ENCODE data around the gene NEK10. TPM values are rescaled to one million over a fixed set of nuclear protein-coding genes. Genes with fewer than 3 reads are reported as not detected.

Gene NEK10
- total RNA-seq, 4 donors from 2014 or later, result 4.0 to 6.0 (median 5.4) TPM

DNA sequence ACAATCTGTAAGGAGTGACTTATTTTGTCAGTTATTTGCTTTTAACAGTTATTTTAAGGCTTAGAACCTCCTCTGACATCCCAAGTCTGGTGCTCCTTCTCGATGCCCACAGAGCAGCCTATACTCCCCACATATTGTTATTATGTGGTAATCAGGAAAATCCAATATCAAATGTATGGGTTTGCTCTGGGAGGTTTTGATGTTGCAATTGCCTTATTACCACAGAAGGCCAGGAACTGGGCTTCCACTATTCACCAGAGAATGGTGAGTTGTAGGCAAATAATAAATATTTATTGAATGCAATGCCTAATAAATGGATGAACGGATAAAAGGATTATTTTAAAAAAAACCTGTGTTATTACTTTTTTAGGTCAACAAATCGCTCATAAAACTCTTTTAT lies 12.2 kb downstream of the NEK10 start:
- DNase-seq, result no peak
- Histone ChIP-seq H3K4me1 (peaks cover 0 to 31% (median 12%) of the 10 kb centered on the region in 4 donors), H3K9me3 (no peaks in the 10 kb centered on the region), H3K4me3 (no peak overlapping the region), H3K36me3 (no peaks in the 10 kb centered on the region), H3K27me3 (no peaks in the 10 kb centered on the region), H3K27ac (no peak overlapping the region)
- TF ChIP-seq, protein P1, sequence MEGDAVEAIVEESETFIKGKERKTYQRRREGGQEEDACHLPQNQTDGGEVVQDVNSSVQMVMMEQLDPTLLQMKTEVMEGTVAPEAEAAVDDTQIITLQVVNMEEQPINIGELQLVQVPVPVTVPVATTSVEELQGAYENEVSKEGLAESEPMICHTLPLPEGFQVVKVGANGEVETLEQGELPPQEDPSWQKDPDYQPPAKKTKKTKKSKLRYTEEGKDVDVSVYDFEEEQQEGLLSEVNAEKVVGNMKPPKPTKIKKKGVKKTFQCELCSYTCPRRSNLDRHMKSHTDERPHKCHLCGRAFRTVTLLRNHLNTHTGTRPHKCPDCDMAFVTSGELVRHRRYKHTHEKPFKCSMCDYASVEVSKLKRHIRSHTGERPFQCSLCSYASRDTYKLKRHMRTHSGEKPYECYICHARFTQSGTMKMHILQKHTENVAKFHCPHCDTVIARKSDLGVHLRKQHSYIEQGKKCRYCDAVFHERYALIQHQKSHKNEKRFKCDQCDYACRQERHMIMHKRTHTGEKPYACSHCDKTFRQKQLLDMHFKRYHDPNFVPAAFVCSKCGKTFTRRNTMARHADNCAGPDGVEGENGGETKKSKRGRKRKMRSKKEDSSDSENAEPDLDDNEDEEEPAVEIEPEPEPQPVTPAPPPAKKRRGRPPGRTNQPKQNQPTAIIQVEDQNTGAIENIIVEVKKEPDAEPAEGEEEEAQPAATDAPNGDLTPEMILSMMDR (IDR thresholded peaks at IDR 0.05), result no peak
- TF ChIP-seq POLR2A (IDR thresholded peaks at IDR 0.05), result no peak

DNA sequence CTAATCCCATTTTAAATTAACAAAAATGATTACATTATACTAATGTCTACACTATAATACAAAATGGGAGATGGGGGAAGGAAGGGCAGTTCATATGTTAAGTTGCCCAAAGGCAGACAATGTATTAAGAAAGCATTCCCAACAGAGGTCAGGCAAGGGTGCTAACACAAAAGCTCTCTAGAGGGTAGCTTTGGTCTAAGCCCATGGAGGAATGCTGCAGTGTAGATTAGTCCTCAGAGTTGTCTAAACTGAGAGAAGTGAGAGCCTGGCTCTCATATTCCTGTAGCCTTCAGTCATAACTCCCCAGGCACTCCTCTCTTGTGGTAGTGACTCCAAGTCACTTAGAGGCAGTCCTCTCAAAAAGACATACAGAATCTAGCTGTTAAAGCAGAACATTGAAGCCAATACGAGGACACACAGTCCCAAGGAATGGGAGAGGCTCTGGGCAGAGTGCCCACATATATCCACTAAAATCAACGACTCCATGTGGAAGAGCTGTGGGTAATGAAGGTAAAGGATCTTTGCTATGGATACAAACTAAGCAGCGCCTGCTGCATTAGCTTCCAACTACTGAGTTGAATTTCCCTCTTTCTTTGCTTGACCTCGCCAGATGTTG lies 14.5 kb downstream of the NEK10 start:
- Histone ChIP-seq H3K27me3 (no peaks in the 10 kb centered on the region), H3K4me3 (no peak overlapping the region), H3K36me3 (no peaks in the 10 kb centered on the region), H3K9me3 (no peaks in the 10 kb centered on the region), H3K4me1 (peaks cover 0 to 18% (median 5%) of the 10 kb centered on the region in 4 donors), H3K27ac (no peak overlapping the region)
- DNase-seq, result no peak
- TF ChIP-seq, protein P1 (IDR thresholded peaks at IDR 0.05), result no peak
- TF ChIP-seq POLR2A (IDR thresholded peaks at IDR 0.05), result no peak

DNA sequence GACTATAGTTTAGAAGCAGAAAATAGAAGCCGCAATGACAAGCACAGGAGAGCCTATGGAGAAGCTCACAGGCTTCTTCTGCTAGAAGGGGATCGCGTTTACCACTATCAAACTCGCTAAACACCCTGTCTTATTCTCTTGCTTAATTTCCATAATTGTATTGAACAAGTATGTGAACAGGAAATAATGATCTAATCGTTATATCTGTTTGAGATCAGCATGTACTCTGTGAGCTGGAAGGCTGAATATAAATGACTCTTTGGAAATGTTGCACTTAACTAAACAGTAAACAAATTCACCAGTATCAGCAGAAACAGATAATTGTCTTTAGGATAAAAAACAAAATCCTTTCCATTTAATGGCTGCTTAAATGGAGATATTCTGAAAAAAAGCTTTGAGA lies 15.0 kb downstream of the NEK10 start:
- H3K36me3 ChIP-seq, result no peaks in the 10 kb centered on the region
- H3K9me3 ChIP-seq, result no peaks in the 10 kb centered on the region
- no peak overlapping the region for H3K4me3 ChIP-seq
- H3K27ac ChIP-seq, result no peak overlapping the region
- H3K27me3 ChIP-seq, result no peaks in the 10 kb centered on the region
- DNase-seq, result no peak
- peaks cover 0 to 12% (median 3%) of the 10 kb centered on the region in 4 donors for H3K4me1 ChIP-seq
- TF ChIP-seq, protein P1 (IDR thresholded peaks at IDR 0.05), result no peak
- TF ChIP-seq POLR2A (IDR thresholded peaks at IDR 0.05), result no peak

DNA sequence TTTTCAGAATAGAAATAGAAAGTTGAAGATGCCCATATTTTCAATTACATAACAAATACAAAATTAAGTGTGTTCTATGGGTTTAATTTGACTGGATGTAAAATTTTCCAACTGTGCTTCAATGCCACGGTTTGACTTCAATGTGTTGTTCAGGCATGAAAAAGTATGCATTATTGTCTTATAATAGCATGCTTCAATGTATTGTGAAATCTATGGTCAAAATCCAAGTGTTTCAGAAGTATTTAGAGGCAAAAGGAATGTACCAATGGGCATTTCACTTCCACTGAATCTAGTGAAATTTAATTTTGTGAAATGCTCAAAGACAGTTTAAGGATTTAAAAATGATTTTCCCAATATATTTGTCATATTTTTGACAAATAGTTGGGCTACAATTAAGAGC lies 16.0 kb downstream of the NEK10 start:
- TF ChIP-seq, protein P1 (IDR thresholded peaks at IDR 0.05), result no peak
- no peak for TF ChIP-seq POLR2A (IDR thresholded peaks at IDR 0.05)
- Histone ChIP-seq H3K9me3 (no peaks in the 10 kb centered on the region), H3K27ac (no peak overlapping the region), H3K4me3 (no peak overlapping the region), H3K27me3 (no peaks in the 10 kb centered on the region), H3K36me3 (no peaks in the 10 kb centered on the region), H3K4me1 (peaks cover 0 to 3% (median 0%) of the 10 kb centered on the region in 4 donors)
- no peak for DNase-seq

DNA sequence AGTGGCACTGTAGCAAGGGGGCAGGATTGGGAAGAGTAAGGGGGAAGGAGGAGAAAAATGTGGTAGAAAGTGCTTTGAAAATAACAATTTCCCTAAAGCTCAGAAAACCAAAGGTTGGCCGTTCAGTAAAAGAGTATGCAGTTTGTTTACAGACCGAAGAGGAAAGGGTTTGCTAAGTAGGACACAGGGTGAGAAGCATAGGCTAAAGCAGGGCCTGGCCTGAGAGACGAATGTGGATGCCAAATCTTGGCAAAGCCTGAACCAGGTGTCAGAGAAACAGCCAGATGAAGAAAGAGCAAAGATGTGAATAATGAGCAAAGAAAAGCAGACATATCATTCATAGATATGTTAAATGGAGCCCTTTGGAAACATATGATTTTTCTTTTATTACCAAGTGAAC lies 17.1 kb downstream of the NEK10 start:
- Histone ChIP-seq H3K27me3 (no peaks in the 10 kb centered on the region), H3K27ac (no peak overlapping the region), H3K9me3 (no peaks in the 10 kb centered on the region), H3K4me1 (no peaks in the 10 kb centered on the region), H3K4me3 (no peak overlapping the region), H3K36me3 (no peaks in the 10 kb centered on the region)
- TF ChIP-seq, protein P1 (IDR thresholded peaks at IDR 0.05), result no peak
- TF ChIP-seq POLR2A (IDR thresholded peaks at IDR 0.05), result no peak
- DNase-seq, result no peak

DNA sequence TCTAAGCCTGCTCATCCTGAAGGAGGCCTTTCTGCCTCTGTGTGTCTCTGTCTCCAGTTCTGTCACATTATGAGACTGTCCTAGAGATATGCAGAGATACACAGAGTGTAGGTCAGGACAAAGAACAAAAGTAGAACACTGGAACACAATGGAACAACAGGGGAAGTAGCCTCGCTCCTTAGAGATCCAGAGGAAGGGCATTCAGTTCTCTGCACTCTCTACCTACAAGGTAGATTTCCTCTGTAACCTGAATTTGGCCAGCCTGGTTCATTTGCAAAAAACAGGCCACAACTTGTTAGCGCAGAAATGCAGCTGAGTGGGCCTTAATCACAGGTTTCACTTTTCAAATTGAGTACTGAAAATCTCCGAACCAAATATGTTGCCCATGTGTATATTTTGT lies 19.4 kb downstream of the NEK10 start:
- H3K9me3 ChIP-seq, result no peaks in the 10 kb centered on the region
- DNase-seq, result no peak
- TF ChIP-seq POLR2A (IDR thresholded peaks at IDR 0.05), result no peak
- TF ChIP-seq, protein P1 (IDR thresholded peaks at IDR 0.05), result no peak

More for the DNA sequence above, 19.4 kb downstream of the NEK10 start:
- Histone ChIP-seq H3K36me3 (no peaks in the 10 kb centered on the region), H3K4me1 (no peaks in the 10 kb centered on the region), H3K27ac (no peak overlapping the region), H3K4me3 (no peak overlapping the region), H3K27me3 (no peaks in the 10 kb centered on the region)
